Stomach (tissue), 4 donors: ENCODE measurements around the gene FGF18.

Experiments used
- POLR2A ChIP-seq, 4 donors: fragments of 450-650 bp; IDR thresholded peaks; one replicate each; pipeline ENCODE4 v1.6.1; 2016; ENCODE audit warnings: antibody characterized with exemption in 4 of 4, control low read depth in 2 of 4, mild to moderate bottlenecking in 1 of 4, moderate library complexity in 1 of 4
- TF ChIP-seq, protein P1 (sequence below), 7 experiments: fragments of 450-650 bp in 4 of 7; fragments of 200-600 bp in 3 of 7; sonication (generic) in 3 of 7; IDR thresholded peaks; one replicate each; pipeline ENCODE4 v1.5.1; 2016 to 2019; ENCODE audit warnings: antibody characterized with exemption in 7 of 7, control low read depth in 2 of 7, mild to moderate bottlenecking in 1 of 7

- TF ChIP-seq, protein P1, sequence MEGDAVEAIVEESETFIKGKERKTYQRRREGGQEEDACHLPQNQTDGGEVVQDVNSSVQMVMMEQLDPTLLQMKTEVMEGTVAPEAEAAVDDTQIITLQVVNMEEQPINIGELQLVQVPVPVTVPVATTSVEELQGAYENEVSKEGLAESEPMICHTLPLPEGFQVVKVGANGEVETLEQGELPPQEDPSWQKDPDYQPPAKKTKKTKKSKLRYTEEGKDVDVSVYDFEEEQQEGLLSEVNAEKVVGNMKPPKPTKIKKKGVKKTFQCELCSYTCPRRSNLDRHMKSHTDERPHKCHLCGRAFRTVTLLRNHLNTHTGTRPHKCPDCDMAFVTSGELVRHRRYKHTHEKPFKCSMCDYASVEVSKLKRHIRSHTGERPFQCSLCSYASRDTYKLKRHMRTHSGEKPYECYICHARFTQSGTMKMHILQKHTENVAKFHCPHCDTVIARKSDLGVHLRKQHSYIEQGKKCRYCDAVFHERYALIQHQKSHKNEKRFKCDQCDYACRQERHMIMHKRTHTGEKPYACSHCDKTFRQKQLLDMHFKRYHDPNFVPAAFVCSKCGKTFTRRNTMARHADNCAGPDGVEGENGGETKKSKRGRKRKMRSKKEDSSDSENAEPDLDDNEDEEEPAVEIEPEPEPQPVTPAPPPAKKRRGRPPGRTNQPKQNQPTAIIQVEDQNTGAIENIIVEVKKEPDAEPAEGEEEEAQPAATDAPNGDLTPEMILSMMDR (IDR thresholded peaks at IDR 0.05), result no peak
- peak in 2 of 4 donors; percentile 47 to 79 for TF ChIP-seq POLR2A (IDR thresholded peaks at IDR 0.05)
Observed at GRCh38 chr5:171387345-171387969, 32.0 kb upstream of the FGF18 start, which contains the start of gene NPM1.
